C1 segment of cervical spinal cord (tissue), 14 donors: ENCODE measurements around the gene HAGH.
A peak's percentile ranks its signal among the peaks of the same experiment; 100 is the strongest.
"Not testable (repeated sequence)": the region's sequence is repeated elsewhere in the genome, so short reads cannot be mapped to it uniquely, and the experiment has no call there.

Experiments
- DNase-seq, 14 donors: peaks; one replicate each; lab custom pipeline; 2025; lab: John Stamatoyannopoulos, UW

HAGH gene

GRCh38 chr16:1810536-1810935, 16.1 kb downstream of the HAGH start:
- DNase-seq, result no peak

GRCh38 chr16:1810106-1810505, 16.5 kb downstream of the HAGH start:
- no peak for DNase-seq

- DNase-seq, result no peak
Observed at GRCh38 chr16:1809281-1809801, 17.3 kb downstream of the HAGH start.

- DNase-seq, result no peak
Observed at GRCh38 chr16:1808691-1809090, 17.9 kb downstream of the HAGH start.

DNA sequence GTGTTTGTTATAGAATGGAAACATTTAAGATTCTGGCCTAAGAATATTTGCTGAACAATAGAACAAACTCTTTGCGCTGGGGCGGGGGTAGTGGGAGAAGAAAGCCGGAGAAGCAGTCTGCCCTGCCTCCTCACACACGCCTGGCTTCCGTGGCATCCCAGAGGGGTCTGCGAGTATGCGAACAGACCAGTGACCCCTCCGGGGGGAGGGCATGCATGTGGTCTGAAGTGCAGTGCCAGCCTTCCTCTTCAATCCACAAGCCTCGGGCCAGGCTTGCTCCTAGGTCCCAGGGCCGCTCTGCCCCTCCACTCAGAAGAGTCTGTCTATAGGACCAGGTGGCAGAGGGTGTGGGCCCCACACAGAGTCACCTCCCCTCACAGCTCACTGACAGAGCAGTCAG, 19.0 kb downstream of the HAGH start:
- DNase-seq, result no peak

- DNase-seq, result no peak
Observed at GRCh38 chr16:1800701-1801100, 25.9 kb downstream of the HAGH start.

- DNase-seq, result not testable (repeated sequence)
Observed at GRCh38 chr16:1799263-1799662, 27.4 kb downstream of the HAGH start.

GRCh38 chr16:1794908-1795666, 31.5 kb downstream of the HAGH start:
- no peak for DNase-seq

- DNase-seq, result no peak
Observed at GRCh38 chr16:1794221-1794871, 32.3 kb downstream of the HAGH start.

DNA sequence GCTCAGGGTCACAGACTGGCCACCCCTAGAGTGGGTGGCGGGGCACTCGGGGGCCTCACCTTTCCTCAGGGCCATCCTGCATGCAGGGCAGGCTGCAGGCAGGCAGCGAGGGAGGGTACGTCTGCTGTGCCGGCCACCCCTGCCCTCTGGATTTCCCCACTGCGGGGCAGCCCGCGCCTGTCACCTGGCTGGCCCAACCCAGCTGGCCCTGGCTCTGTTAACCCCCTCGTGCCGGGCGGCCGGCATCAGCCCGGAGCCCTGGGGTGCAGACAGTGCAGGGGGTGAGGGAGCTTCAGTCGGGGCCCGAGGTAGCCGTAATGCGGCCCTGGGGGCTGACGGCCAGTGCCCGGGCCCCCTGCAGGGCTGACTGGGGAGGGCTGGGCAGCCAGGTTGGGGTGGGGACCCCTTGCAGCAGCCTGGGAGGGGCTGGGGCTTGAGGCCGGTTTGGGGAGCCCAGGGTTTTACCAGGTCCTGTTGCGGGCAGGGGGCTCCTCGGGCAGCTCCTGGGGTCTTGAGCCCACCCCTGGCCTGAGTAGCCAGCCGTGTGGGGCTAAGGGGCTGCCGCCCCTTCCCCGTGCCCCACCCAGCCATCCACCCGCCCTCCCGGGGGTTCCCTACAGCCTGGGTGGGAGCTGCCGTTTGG, 32.9 kb downstream of the HAGH start, which contains the start of gene IGFALS:
TSS of gene IGFALS (minus strand) at position 128 of the 643 bp plus-strand sequence. CDS start at position 75, 53 bp downstream.
- no peak for DNase-seq

GRCh38 chr16:1792836-1793577, 33.6 kb downstream of the HAGH start:
- DNase-seq, result no peak

DNA sequence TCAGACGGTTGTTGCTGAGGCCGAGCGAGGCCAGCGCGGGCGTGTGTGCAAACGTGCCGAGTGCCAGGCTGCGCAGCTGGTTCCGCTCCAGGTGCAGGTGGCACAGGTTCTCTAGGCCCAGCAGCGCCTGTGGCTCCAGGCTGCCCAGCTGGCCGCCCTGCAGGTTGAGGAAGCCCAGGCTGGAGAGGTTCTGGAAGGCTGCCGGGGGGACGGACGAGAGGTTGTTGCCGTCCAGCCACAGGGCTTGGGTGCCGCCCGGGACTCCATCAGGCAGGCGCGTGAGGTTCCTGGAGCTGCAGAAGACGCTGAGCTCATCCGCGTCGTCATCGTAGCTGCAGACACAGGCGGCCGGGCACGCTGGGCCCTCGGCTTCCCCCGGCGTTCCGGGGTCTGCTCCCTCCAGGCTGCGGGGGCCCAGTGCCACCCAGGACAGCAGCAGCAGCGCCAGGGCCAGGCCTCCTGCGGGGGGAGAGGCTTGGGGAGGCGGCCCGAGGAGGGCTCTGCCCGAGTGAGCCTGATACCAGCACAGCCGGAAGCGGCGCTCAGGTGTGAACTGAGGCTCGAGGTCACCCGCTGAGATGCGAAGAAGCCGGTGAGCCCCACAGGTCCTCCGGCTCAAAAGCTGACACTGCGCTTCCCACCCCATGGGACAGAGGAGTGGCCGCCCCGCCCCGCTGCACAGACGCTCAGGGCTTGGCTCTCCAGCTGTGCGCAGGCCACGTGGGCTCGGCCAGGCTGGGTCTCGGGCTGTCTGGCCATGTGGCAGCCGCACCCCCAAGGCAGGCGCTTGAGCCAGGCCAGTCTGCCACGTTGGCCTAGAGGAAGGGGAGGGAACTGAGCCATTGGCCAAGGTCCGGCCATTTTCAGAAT, 34.4 kb downstream of the HAGH start:
- DNase-seq, result no peak

DNA sequence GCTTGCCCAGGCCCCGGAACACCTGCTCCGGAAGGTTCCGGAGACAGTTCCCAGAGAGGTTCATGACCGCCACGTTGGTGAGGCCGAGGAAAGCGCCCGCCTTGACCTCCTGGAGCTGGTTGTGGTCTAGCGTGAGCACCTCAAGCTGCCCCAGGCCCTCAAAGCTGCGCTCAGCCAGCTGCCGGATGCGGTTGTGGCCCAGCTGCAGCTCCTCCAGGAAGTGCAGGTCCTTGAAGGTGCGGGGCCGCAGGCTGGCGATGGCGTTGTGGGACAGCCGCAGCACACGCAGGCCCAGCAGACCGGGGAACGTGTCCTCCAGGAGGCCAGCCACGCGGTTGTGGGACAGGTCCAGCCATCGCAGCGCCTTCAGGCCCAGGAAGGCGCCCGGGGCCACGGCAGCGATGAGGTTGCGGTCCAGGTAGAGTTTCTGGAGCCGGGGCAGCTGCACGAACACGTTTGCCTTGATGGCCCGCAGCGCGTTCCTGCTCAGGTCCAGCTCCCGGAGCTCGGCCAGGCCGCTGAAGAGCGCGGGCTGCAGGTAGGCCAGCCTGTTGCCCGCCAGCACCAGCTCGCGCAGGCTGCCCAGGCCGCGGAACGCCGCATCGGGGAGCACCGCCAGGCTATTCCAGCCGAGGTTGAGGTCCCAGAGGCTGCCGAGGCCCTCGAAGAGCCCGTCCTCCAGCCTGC, 35.2 kb downstream of the HAGH start:
- DNase-seq, result no peak

DNA sequence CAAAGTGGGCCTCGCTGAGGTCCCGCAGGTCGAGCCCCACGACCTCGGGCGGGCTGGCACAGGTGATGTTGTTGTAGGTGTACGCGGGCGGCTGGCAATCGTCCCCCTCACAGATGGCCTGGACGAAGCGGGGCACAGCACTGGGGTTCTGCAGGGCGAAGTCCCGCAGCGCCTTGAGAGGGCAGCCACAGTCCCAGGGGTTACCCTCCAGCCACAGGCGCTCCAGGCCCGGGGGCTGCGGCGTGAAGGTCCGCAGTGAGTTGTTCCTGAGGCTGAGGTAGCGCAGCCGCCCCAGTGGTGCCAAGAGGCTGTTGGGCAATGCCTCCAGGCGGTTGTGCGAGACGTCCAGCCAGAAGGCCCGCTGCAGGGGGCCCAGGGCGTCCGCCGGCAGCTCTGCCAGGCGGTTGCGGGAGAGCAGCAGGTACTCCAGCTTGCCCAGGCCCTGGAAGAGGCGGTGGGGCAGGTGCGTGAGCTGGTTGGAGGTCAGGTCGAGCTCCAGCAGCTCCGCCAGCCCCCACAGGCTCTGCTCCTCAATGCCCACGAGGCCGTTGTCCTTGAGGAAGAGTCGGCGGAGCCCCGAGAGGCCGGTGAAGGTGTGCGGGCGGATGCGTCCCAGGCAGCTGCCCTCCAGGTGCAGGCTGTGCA, 35.9 kb downstream of the HAGH start:
- DNase-seq, result peak in 1 of 14 donors; percentile 52

DNA sequence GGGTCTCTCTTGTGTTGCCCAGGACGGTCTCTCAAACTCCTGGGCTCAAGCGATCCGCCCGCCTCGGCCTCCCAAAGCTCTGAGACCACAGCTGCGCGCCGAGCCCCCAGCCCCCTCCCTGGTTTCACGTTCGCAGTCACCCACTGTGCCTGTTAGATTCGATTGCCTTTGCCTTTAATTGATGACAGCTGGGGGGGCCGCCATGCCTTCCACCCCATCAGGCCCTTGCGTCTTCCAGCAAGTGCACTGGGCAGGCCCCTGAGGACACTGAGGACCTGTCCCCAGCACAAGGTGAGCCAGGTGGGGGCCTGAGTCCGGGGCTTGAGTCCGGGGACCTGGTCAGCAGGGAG, 36.4 kb downstream of the HAGH start:
- DNase-seq, result no peak

- DNase-seq, result no peak
Observed at GRCh38 chr16:1789643-1790045, 37.0 kb downstream of the HAGH start.

- DNase-seq, result no peak
Observed at GRCh38 chr16:1788708-1789100, 37.9 kb downstream of the HAGH start.

DNA sequence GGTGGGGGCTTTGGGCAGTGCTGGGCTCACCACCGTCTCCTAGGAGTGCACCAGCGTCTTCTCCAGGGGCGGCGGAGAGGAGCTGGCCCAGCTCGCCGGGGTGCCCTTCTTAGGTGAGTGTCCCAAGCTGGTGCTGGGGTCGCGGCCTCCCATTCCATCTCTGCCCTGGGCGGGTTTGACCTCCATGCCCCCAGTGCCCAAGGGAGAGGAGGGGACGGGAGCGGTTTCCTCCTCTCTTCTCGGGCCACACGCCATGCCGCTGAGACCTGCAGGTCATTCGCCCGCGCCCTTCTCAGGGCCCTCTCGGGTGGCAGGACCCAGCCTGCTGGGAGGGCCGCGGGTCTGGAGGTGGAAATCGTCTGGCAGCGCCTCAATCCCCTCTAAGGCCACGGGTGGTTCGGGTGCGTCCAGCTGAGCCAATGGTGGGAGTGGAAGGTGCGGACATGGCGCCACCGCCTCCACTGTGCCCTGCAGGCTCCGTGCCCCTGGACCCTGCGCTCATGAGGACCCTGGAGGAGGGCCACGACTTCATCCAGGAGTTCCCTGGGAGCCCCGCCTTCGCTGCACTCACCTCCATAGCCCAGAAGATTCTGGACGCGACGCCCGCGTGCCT, 38.4 kb downstream of the HAGH start:
- DNase-seq, result no peak
